ENCODE measurements around the gene IGF1R.

IGF1R gene

GRCh38 chr15:99006146-99006545 is 357.8 kb downstream of the IGF1R start:
- no peak overlapping the region for H3K4me3 ChIP-seq (ENCODE audit: low read depth, low read length)
- in situ Hi-C loops (cut with HindIII; ENCODE audit: low sequenced_read_pairs) = no loop called here
- no peak for DNase-seq (ENCODE audit: low read depth, low spot score)
- TF ChIP-seq CTCF (IDR thresholded peaks at IDR 0.05; ENCODE audit: low read depth, low read length) = no peak

GRCh38 chr15:99006904-99007495 is 358.7 kb downstream of the IGF1R start:
- H3K4me3 ChIP-seq (ENCODE audit: low read depth, low read length) = no peak overlapping the region
- in situ Hi-C loops (cut with HindIII; ENCODE audit: low sequenced_read_pairs) = no loop called here
- TF ChIP-seq CTCF (IDR thresholded peaks at IDR 0.05; ENCODE audit: low read depth, low read length) = no peak
- DNase-seq (ENCODE audit: low read depth, low spot score) = no peak

- in situ Hi-C loops (cut with HindIII; ENCODE audit: low sequenced_read_pairs) = no loop called here
- TF ChIP-seq CTCF (IDR thresholded peaks at IDR 0.05; ENCODE audit: low read depth, low read length) = no peak
- H3K4me3 ChIP-seq (ENCODE audit: low read depth, low read length) = no peak overlapping the region
- no peak for DNase-seq (ENCODE audit: low read depth, low spot score)
Measured at GRCh38 chr15:99009741-99010330, 361.5 kb downstream of the IGF1R start.

GRCh38 chr15:99010768-99011167 is 362.4 kb downstream of the IGF1R start:
- DNase-seq (ENCODE audit: low read depth, low spot score) = no peak
- TF ChIP-seq CTCF (IDR thresholded peaks at IDR 0.05; ENCODE audit: low read depth, low read length) = no peak
- no peak overlapping the region for H3K4me3 ChIP-seq (ENCODE audit: low read depth, low read length)
- in situ Hi-C loops (cut with HindIII; ENCODE audit: low sequenced_read_pairs) = no loop called here
